Right cardiac atrium (tissue), 5 donors: ENCODE results near the gene LRCOL1. TPM values are rescaled to one million over a fixed set of nuclear protein-coding genes. Genes with fewer than 3 reads are reported as not detected.

Experiments
- ATAC-seq, 2 donors: fragments of 200-7000 bp; cut with Tn5 transposase; one replicate each; pipeline versions ENCODE4 v1.8.0 to v1.9.1; 2020; ENCODE audit warnings: moderate library complexity in 2 of 2, mild to moderate bottlenecking in 1 of 2
- DNase-seq, 3 donors: peaks; one replicate each; pipeline ENCODE4 v3.0.0-alpha.2; 2020
- H3K27ac ChIP-seq: one replicate; pipeline ENCODE4 v1.5.1; 2013; ENCODE audit warnings: mild to moderate bottlenecking, low read length, control low read depth, moderate library complexity
- H3K27me3 ChIP-seq: one replicate; pipeline ENCODE4 v1.6.1; 2013; ENCODE audit not compliant: control insufficient read depth, insufficient read depth
- H3K4me1 ChIP-seq: one replicate; pipeline ENCODE4 v1.6.1; 2013; ENCODE audit warnings: low read length; ENCODE audit not compliant: control insufficient read depth, insufficient read depth
- H3K4me3 ChIP-seq: one replicate; pipeline ENCODE4 v1.5.1; 2013; ENCODE audit warnings: low read length, control low read depth
- H3K9me3 ChIP-seq: one replicate; pipeline ENCODE4 v1.6.1; 2013; ENCODE audit warnings: low read length; ENCODE audit not compliant: control insufficient read depth
- WGBS: extraction: QIAGEN DNeasy Blood & Tissue Kit; methylation state at CpG from one replicate; pipeline ENCODE4 v1.1.7; 2013; 5-methylcytosine and 5-hydroxymethylcytosine counted together
- intact Hi-C, 4 donors: fragments of 100-400 bp; cut with DNase I; formaldehyde crosslinking; loops; one replicate each; pipeline versions ENCODE4 v1.11.0 to v1.14.0; 2022 to 2023
- polyA plus RNA-seq: library from polyadenylated mRNA; stranded (reverse); fragments of 200-250 nt; gene quantifications from one replicate; pipeline ENCODE4 v1.2.3, GENCODE V29; 2013
- total RNA-seq, 4 donors: library from RNA; stranded (reverse); fragmentation: NEBNext Ultra II Directional; extraction: Animal tissue kit (Norgen Biotek cat#: 25700); gene quantifications; one replicate each; pipeline ENCODE4 v1.2.1, GENCODE V29; 2021
- donor health status: healthy with polysubstance abuse.
- donor health status: DM: no; HTN: yes; CAD: no.
- donor health status: DM: no; HTN: no; CAD: no.
- donor health status: DM: no; HTN: yes; CAD: no; lungs with severe emphysema.
- donor health status: DM: yes; HTN: yes; CAD: no.

LRCOL1 gene
- total and polyA plus RNA-seq, 5 donors = not detected

- H3K27me3 ChIP-seq = no peaks in the 10 kb centered on the region
- H3K4me3 ChIP-seq = no peak overlapping the region
- WGBS = 56% methylated on average over 18 of the region's 18 CpGs
- ATAC-seq = peak in 1 of 2 donors; percentile 4
- H3K27ac ChIP-seq = peak overlapping the region; percentile 43
- DNase-seq = peak in 2 of 3 donors; percentile 53 to 57
- no peaks in the 10 kb centered on the region for H3K9me3 ChIP-seq
- intact Hi-C loops = loop anchor here in 1 of 4 donors (10.0 kb wide), 1 partner anchor 101 kb away; the partner anchor contains the start of gene FBRSL1
- peaks cover 2% of the 10 kb centered on the region for H3K4me1 ChIP-seq
Measured at GRCh38 chr12:132596016-132596415, 14.4 kb downstream of the LRCOL1 start.

GRCh38 chr12:132595183-132595582 lies 15.2 kb downstream of the LRCOL1 start:
- Histone ChIP-seq H3K4me3 (no peak overlapping the region), H3K9me3 (no peaks in the 10 kb centered on the region), H3K27me3 (no peaks in the 10 kb centered on the region), H3K4me1 (peaks cover 2% of the 10 kb centered on the region), H3K27ac (no peak overlapping the region)
- ATAC-seq = no peak
- WGBS = 81% methylated on average over 11 of the region's 11 CpGs
- intact Hi-C loops = loop anchor here in 1 of 4 donors (10.0 kb wide), 1 partner anchor 100 kb away; the partner anchor contains the start of gene FBRSL1
- DNase-seq = peak in 2 of 3 donors; percentile 16 to 22

GRCh38 chr12:132593938-132594358 lies 16.4 kb downstream of the LRCOL1 start:
- DNase-seq = peak; percentile 92 to 95 (median 93)
- ATAC-seq = peak; percentile 94 to 98
- Histone ChIP-seq H3K9me3 (no peaks in the 10 kb centered on the region), H3K4me1 (peaks cover 2% of the 10 kb centered on the region), H3K4me3 (no peak overlapping the region), H3K27me3 (no peaks in the 10 kb centered on the region), H3K27ac (no peak overlapping the region)
- 16% methylated on average over 11 of the region's 11 CpGs for WGBS
- intact Hi-C loops = loop anchor here in 1 of 4 donors (10.0 kb wide), 1 partner anchor 99 kb away; the partner anchor contains the start of gene FBRSL1

GRCh38 chr12:132593521-132593920 lies 16.9 kb downstream of the LRCOL1 start:
- Histone ChIP-seq H3K4me3 (no peak overlapping the region), H3K9me3 (no peaks in the 10 kb centered on the region), H3K27ac (no peak overlapping the region), H3K27me3 (no peaks in the 10 kb centered on the region), H3K4me1 (peaks cover 2% of the 10 kb centered on the region)
- WGBS = 72% methylated on average over 18 of the region's 18 CpGs
- peak; percentile 6 to 17 for ATAC-seq
- peak in 2 of 3 donors; percentile 50 to 54 for DNase-seq
- intact Hi-C loops = loop anchor here in 1 of 4 donors (10.0 kb wide), 1 partner anchor 99 kb away; the partner anchor contains the start of gene FBRSL1

- intact Hi-C loops = loop anchor here in 1 of 4 donors (10.0 kb wide), 1 partner anchor 98 kb away; the partner anchor contains the start of gene FBRSL1
Measured at GRCh38 chr12:132593071-132593470, 17.3 kb downstream of the LRCOL1 start.

GRCh38 chr12:132592282-132592970 lies 18.0 kb downstream of the LRCOL1 start:
- WGBS = 82% methylated on average over 38 of the region's 38 CpGs
- Histone ChIP-seq H3K9me3 (no peaks in the 10 kb centered on the region), H3K4me1 (peaks cover 2% of the 10 kb centered on the region), H3K27ac (no peak overlapping the region), H3K4me3 (no peak overlapping the region), H3K27me3 (no peaks in the 10 kb centered on the region)
- ATAC-seq (no peak), DNase-seq (peak in 2 of 3 donors; percentile 14 to 57)
- intact Hi-C loops = loop anchor here in 1 of 4 donors (10.0 kb wide), 1 partner anchor 98 kb away; the partner anchor contains the start of gene FBRSL1

More at GRCh38 chr12:132593071-132593470, 17.3 kb downstream of the LRCOL1 start:
- Histone ChIP-seq H3K9me3 (no peaks in the 10 kb centered on the region), H3K27me3 (no peaks in the 10 kb centered on the region), H3K4me1 (peaks cover 2% of the 10 kb centered on the region), H3K4me3 (no peak overlapping the region), H3K27ac (no peak overlapping the region)
- 79% methylated on average over 21 of the region's 21 CpGs for WGBS
- DNase-seq (peak in 1 of 3 donors; percentile 49), ATAC-seq (no peak)

- DNase-seq (peak in 2 of 3 donors; percentile 42 to 45), ATAC-seq (no peak)
- Histone ChIP-seq H3K4me1 (no peaks in the 10 kb centered on the region), H3K9me3 (no peaks in the 10 kb centered on the region), H3K27me3 (no peaks in the 10 kb centered on the region), H3K27ac (no peak overlapping the region), H3K4me3 (no peak overlapping the region)
- intact Hi-C loops = loop anchor here in 1 of 4 donors (10.0 kb wide), 1 partner anchor 97 kb away; the partner anchor contains the start of gene FBRSL1
- 92% methylated on average over 45 of the region's 45 CpGs for WGBS
Measured at GRCh38 chr12:132591107-132591935, 19.1 kb downstream of the LRCOL1 start.

GRCh38 chr12:132588821-132589669 lies 21.3 kb downstream of the LRCOL1 start:
- ATAC-seq (no peak), DNase-seq (peak in 2 of 3 donors; percentile 29 to 42)
- H3K27ac ChIP-seq = no peak overlapping the region
- H3K9me3 ChIP-seq = no peaks in the 10 kb centered on the region
- 92% methylated on average over 19 of the region's 19 CpGs for whole genome bisulfite sequencing
- no peaks in the 10 kb centered on the region for H3K27me3 ChIP-seq
- intact Hi-C loops = no loop called here
- no peak overlapping the region for H3K4me3 ChIP-seq
- H3K4me1 ChIP-seq = no peaks in the 10 kb centered on the region

- intact Hi-C loops = no loop called here
- H3K9me3 ChIP-seq = no peaks in the 10 kb centered on the region
- H3K4me1 ChIP-seq = no peaks in the 10 kb centered on the region
- no peak overlapping the region for H3K27ac ChIP-seq
- no peaks in the 10 kb centered on the region for H3K27me3 ChIP-seq
- DNase-seq (peak in 1 of 3 donors; percentile 14), ATAC-seq (no peak)
- H3K4me3 ChIP-seq = no peak overlapping the region
- WGBS = 75% methylated on average over 6 of the region's 6 CpGs
Measured at GRCh38 chr12:132588319-132588718, 22.1 kb downstream of the LRCOL1 start.

- Histone ChIP-seq H3K27ac (no peak overlapping the region), H3K4me3 (no peak overlapping the region), H3K27me3 (no peaks in the 10 kb centered on the region), H3K4me1 (no peaks in the 10 kb centered on the region), H3K9me3 (no peaks in the 10 kb centered on the region)
- intact Hi-C loops = no loop called here
- WGBS = 76% methylated on average over 3 of the region's 3 CpGs
- ATAC-seq (no peak), DNase-seq (no peak)
Measured at GRCh38 chr12:132587781-132588180, 22.6 kb downstream of the LRCOL1 start.
